IMR-90 (cell line): Measurements from ENCODE around the gene UPF1. TPM values are rescaled to one million over a fixed set of nuclear protein-coding genes. Genes with fewer than 3 reads are reported as not detected.

Source experiments
- ATAC-seq: fragments of 200-7000 bp; cut with Tn5 transposase; 2 replicates; pipeline ENCODE4 v1.9.1; 2020; ENCODE audit warnings: low read depth, mild to moderate bottlenecking, moderate library complexity
- BruUV-seq: library from RNA; stranded (reverse); fragments of 400-500 nt; replicated peaks from 2 replicates; lab custom pipeline; 2021; lab: Mats Ljungman, UMichigan
- CTCF ChIA-PET: fragments of 300-600 bp; formaldehyde crosslinking; extraction: SDS; loops from one replicate; lab custom pipeline; 2021; ENCODE audit warnings: antibody characterized with exemption; lab: Yijun Ruan, JAX
- POLR2A ChIA-PET: fragments of 300-600 bp; sonication (Branson Sonifier 250); formaldehyde crosslinking; loops from one replicate; lab custom pipeline; 2022; ENCODE audit warnings: antibody characterized with exemption; ENCODE audit not compliant: unreplicated experiment; lab: Charles Lee
- DNase-seq: peaks from one replicate; pipeline ENCODE4 v3.0.0; 2013
- H2AFZ ChIP-seq: replicated peaks from 2 replicates; pipeline ENCODE3; 2013; ENCODE audit warnings: low read length, mild to moderate bottlenecking; ENCODE audit not compliant: poor library complexity
- H2AK5ac ChIP-seq: 2 replicates; pipeline ENCODE4 v1.6.1; 2013; ENCODE audit warnings: low read depth, low read length, inconsistent platforms
- H2AK9ac ChIP-seq: replicated peaks from 2 replicates; pipeline ENCODE3; 2013; ENCODE audit warnings: mild to moderate bottlenecking, low read depth, low read length, moderate library complexity; ENCODE audit not compliant: poor library complexity
- H2BK120ac ChIP-seq: 2 replicates; pipeline ENCODE4 v1.6.1; 2013; ENCODE audit warnings: low read depth, low read length, inconsistent platforms
- H2BK15ac ChIP-seq: 3 replicates; pipeline ENCODE4 v1.6.1; 2013; ENCODE audit warnings: low read depth, low read length, inconsistent platforms
- H2BK20ac ChIP-seq: 2 replicates; pipeline ENCODE4 v1.6.1; 2013; ENCODE audit warnings: low read depth, mild to moderate bottlenecking, inconsistent platforms, low read length, moderate library complexity
- H2BK5ac ChIP-seq: 2 replicates; pipeline ENCODE4 v1.6.1; 2013; ENCODE audit warnings: mild to moderate bottlenecking, low read depth, low read length, inconsistent platforms; ENCODE audit not compliant: poor library complexity, severe bottlenecking
- H3K14ac ChIP-seq: replicated peaks from 2 replicates; pipeline ENCODE4 v1.6.1; 2013; ENCODE audit warnings: low read depth, low read length, inconsistent platforms
- H3K18ac ChIP-seq: 2 replicates; pipeline ENCODE4 v1.6.1; 2013; ENCODE audit warnings: low read depth, low read length, control low read depth
- H3K23ac ChIP-seq: 2 replicates; pipeline ENCODE4 v1.6.1; 2013; ENCODE audit warnings: low read depth, low read length, inconsistent platforms
- H3K27ac ChIP-seq: 2 replicates; pipeline ENCODE4 v1.5.1; 2013; ENCODE audit warnings: mild to moderate bottlenecking, control low read depth, low read length; ENCODE audit not compliant: insufficient read depth
- H3K27me3 ChIP-seq: 2 replicates; pipeline ENCODE4 v1.6.1; 2013; ENCODE audit warnings: low read length; ENCODE audit not compliant: control insufficient read depth, insufficient read depth
- H3K36me3 ChIP-seq: 2 replicates; pipeline ENCODE4 v1.6.1; 2013; ENCODE audit warnings: low read length, mixed read lengths; ENCODE audit not compliant: control insufficient read depth, insufficient read depth
- H3K4ac ChIP-seq: 2 replicates; pipeline ENCODE4 v1.6.1; 2013; ENCODE audit warnings: low read depth, low read length, inconsistent platforms
- H3K4me1 ChIP-seq: 2 replicates; pipeline ENCODE4 v1.6.1; 2013; ENCODE audit warnings: low read length, mixed read lengths; ENCODE audit not compliant: control insufficient read depth, insufficient read depth
- H3K4me2 ChIP-seq: 2 replicates; pipeline ENCODE4 v1.6.1; 2013; ENCODE audit warnings: low read depth, mild to moderate bottlenecking, control low read depth, low read length, moderate library complexity
- H3K4me3 ChIP-seq: 2 replicates; pipeline ENCODE4 v1.5.1; 2013; ENCODE audit warnings: low read depth, mild to moderate bottlenecking, control low read depth, low read length, moderate library complexity; ENCODE audit not compliant: insufficient read depth
- H3K56ac ChIP-seq: 2 replicates; pipeline ENCODE4 v1.6.1; 2013; ENCODE audit warnings: low read length, inconsistent platforms; ENCODE audit not compliant: insufficient read depth; ENCODE audit errors: extremely low read depth
- H3K79me1 ChIP-seq, 2 experiments: 2 replicates each; pipeline ENCODE4 v1.6.1; 2013; ENCODE audit warnings: low read length in 2 of 2, inconsistent platforms in 1 of 2, low read depth in 1 of 2
- H3K9ac ChIP-seq: 2 replicates; pipeline ENCODE4 v1.6.1; 2013; ENCODE audit warnings: low read depth, low read length, control low read depth
- H3K9me1 ChIP-seq: 2 replicates; pipeline ENCODE4 v1.6.1; 2013; ENCODE audit warnings: low read length, inconsistent platforms; ENCODE audit not compliant: insufficient read depth
- H3K9me3 ChIP-seq: 2 replicates; pipeline ENCODE4 v1.6.1; 2013; ENCODE audit warnings: low read length; ENCODE audit not compliant: control insufficient read depth, insufficient read depth
- H4K20me1 ChIP-seq: 2 replicates; pipeline ENCODE4 v1.6.1; 2013; ENCODE audit warnings: low read length, inconsistent platforms; ENCODE audit not compliant: insufficient read depth
- H4K5ac ChIP-seq: 2 replicates; pipeline ENCODE4 v1.6.1; 2013; ENCODE audit warnings: mild to moderate bottlenecking, low read depth, low read length, control low read depth
- H4K8ac ChIP-seq, 2 experiments: 2 replicates each; pipeline ENCODE4 v1.6.1; 2013; ENCODE audit warnings: low read depth in 2 of 2, low read length in 2 of 2, control low read depth in 1 of 2, inconsistent platforms in 1 of 2
- H4K91ac ChIP-seq: 2 replicates; pipeline ENCODE4 v1.6.1; 2013; ENCODE audit warnings: low read depth, low read length, inconsistent platforms; ENCODE audit not compliant: insufficient read depth
- BHLHE40 ChIP-seq: fragments of 150-350 bp; IDR thresholded peaks from 2 replicates; pipeline ENCODE4 v1.6.1; 2016; ENCODE audit warnings: mild to moderate bottlenecking, low read depth, low read length
- CEBPB ChIP-seq: IDR thresholded peaks from 2 replicates; pipeline ENCODE4 v1.6.1; 2012; ENCODE audit warnings: low read depth, low read length, improper control_type of control experiment
- CHD1 ChIP-seq: IDR thresholded peaks from 2 replicates; pipeline ENCODE4 v1.6.1; 2012; ENCODE audit warnings: low read depth, low read length, improper control_type of control experiment
- ELK1 ChIP-seq: fragments of 150-350 bp; IDR thresholded peaks from 2 replicates; pipeline ENCODE4 v1.6.1; 2016; ENCODE audit warnings: low read depth, mild to moderate bottlenecking, low read length, moderate library complexity, borderline replicate concordance
- FOS ChIP-seq: fragments of 150-350 bp; IDR thresholded peaks from 2 replicates; pipeline ENCODE4 v1.6.1; 2016; ENCODE audit warnings: low read depth, low read length
- MAFK ChIP-seq: IDR thresholded peaks from 2 replicates; pipeline ENCODE4 v1.6.1; 2012; ENCODE audit warnings: low read depth, low read length, improper control_type of control experiment
- MAZ ChIP-seq: IDR thresholded peaks from 2 replicates; pipeline ENCODE4 v1.6.1; 2012; ENCODE audit warnings: low read depth, mild to moderate bottlenecking, low read length, improper control_type of control experiment, moderate library complexity, borderline replicate concordance
- MXI1 ChIP-seq: IDR thresholded peaks from 2 replicates; pipeline ENCODE4 v1.6.1; 2012; ENCODE audit warnings: low read depth, mild to moderate bottlenecking, low read length, moderate library complexity, borderline replicate concordance
- NFE2L2 ChIP-seq: fragments of 150-350 bp; IDR thresholded peaks from 2 replicates; pipeline ENCODE4 v1.6.1; 2016; ENCODE audit warnings: low read depth, mild to moderate bottlenecking, low read length
- POLR2A ChIP-seq: IDR thresholded peaks from 2 replicates; pipeline ENCODE4 v1.6.1; 2012; ENCODE audit warnings: mild to moderate bottlenecking, low read depth, low read length
- RAD21 ChIP-seq: IDR thresholded peaks from 2 replicates; pipeline ENCODE4 v1.6.1; 2012; ENCODE audit warnings: low read length, improper control_type of control experiment
- RCOR1 ChIP-seq: IDR thresholded peaks from 2 replicates; pipeline ENCODE4 v1.6.1; 2012; ENCODE audit warnings: mild to moderate bottlenecking, low read length, improper control_type of control experiment; ENCODE audit not compliant: insufficient replicate concordance
- RFX5 ChIP-seq: IDR thresholded peaks from 2 replicates; pipeline ENCODE4 v1.8.0; 2012; ENCODE audit warnings: low read depth, mild to moderate bottlenecking, low read length, moderate library complexity
- SMC3 ChIP-seq: fragments of 150-350 bp; IDR thresholded peaks from 2 replicates; pipeline ENCODE4 v1.6.1; 2016; ENCODE audit warnings: low read depth, mild to moderate bottlenecking, antibody characterized with exemption, low read length, moderate library complexity
- USF2 ChIP-seq: fragments of 150-350 bp; IDR thresholded peaks from 2 replicates; pipeline ENCODE4 v1.6.1; 2017; ENCODE audit warnings: mild to moderate bottlenecking, antibody characterized with exemption, low read length, low read depth
- WGBS, 2 experiments: methylation state at CpG; one replicate each; pipeline versions ENCODE4 v1.1.5 to v1.1.7; 2013; ENCODE audit warnings: missing lambda C conversion rate in 2 of 2; ENCODE audit not compliant: insufficient read length in 1 of 2; ENCODE audit errors: extremely low coverage in 2 of 2; 5-methylcytosine and 5-hydroxymethylcytosine counted together
- dilution Hi-C: fragments of 300-500 bp; cut with HindIII; formaldehyde crosslinking; loops from one replicate; pipeline ENCODE4 v1.14.3; 2018; ENCODE audit warnings: low sequenced_read_pairs; ENCODE audit not compliant: unreplicated experiment
- in situ Hi-C: fragments of 300-500 bp; cut with MboI; formaldehyde crosslinking; loops from 3 replicates; pipeline ENCODE4 v1.14.3; 2019; ENCODE audit warnings: low sequenced_read_pairs, inconsistent platforms, mixed read lengths
- intact Hi-C: fragments of 100-400 bp; cut with micrococcal nuclease; formaldehyde crosslinking; loops from 2 replicates; pipeline ENCODE4 v1.10.0; 2022
- polyA plus RNA-seq, 3 experiments: library from polyadenylated mRNA; depleted of rRNA; stranded (reverse); fragments of >200 nt; gene quantifications; 2 replicates each; pipeline ENCODE4 v1.2.3, GENCODE V29; 2012; ENCODE audit warnings: low replicate concordance in 1 of 3
- total RNA-seq: library from RNA; depleted of rRNA; stranded (reverse); fragments of >200 nt; gene quantifications from 2 replicates; pipeline ENCODE4 v1.2.3, GENCODE V29; 2012

The UPF1 gene
- total and polyA plus RNA-seq, 2 of the 4 experiments (the other 2 are of a cell fraction): 31.2 to 50.3 TPM

DNA sequence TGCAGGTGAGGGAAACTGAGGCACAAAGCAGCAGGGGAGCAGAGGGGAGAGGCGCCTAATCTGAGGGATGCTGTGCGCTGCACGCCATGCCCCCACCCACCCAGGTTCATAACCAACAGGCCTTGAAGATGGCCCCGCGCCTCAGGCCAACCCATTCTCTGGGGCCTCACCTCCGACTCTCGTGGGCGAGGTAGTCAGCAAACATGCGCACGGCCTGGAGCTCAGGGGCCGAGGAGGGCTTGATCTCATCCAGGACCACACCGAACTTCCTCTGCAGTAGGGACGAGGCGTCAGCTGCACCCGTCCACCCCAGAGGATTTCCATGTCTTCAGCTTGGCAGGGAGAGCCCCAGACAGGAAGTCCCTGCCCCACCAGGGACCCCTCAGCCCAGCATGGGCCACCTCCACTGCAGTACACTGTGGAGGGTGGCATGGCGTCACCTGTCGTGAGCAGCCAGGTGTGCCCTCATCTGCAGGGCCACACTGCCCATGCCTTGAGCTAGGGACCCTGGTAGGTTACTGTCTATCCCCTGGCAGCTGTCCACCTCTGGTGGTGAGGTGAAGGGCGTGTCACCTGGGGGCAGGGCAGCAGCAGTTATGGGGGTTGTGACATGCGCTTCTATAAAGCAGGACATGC lies 79.2 kb downstream of the UPF1 start:
- ChIA-PET POLR2A (no interaction called here), CTCF (no interaction called here)
- Histone ChIP-seq H3K79me1 (peaks cover 23 to 60% of the 10 kb centered on the region in 2 experiments), H4K8ac (no peak overlapping the region), H2AFZ (no peak overlapping the region), H3K9me3 (no peaks in the 10 kb centered on the region), H2BK5ac (no peak overlapping the region), H3K27me3 (no peaks in the 10 kb centered on the region), H2BK20ac (no peak overlapping the region), H3K36me3 (peaks cover 66% of the 10 kb centered on the region), H2AK5ac (no peak overlapping the region), H4K5ac (no peak overlapping the region), H2BK15ac (no peak overlapping the region), H4K20me1 (peaks cover 46% of the 10 kb centered on the region), H3K4me1 (no peaks in the 10 kb centered on the region), H3K27ac (no peak overlapping the region), H3K9ac (no peak overlapping the region), H4K91ac (no peak overlapping the region), H3K4me3 (no peak overlapping the region), H2BK120ac (no peak overlapping the region), H3K4ac (no peak overlapping the region), H3K56ac (no peak overlapping the region), H3K4me2 (no peak overlapping the region), H3K14ac (no peak overlapping the region), H2AK9ac (no peak overlapping the region), H3K9me1 (no peaks in the 10 kb centered on the region; the same call in 1 of the 2 replicates), H3K23ac (no peak overlapping the region), H3K18ac (no peak overlapping the region)
- no peak for ATAC-seq
- dilution Hi-C loops (no loop called here), in situ Hi-C loops (no loop called here), intact Hi-C loops (no loop called here)
- BruUV-seq: no TSS peak
- 94% methylated on average over 13 of the region's 19 CpGs; no CpG with 5 or more reads in 1 of the 2 experiments for WGBS, 2 experiments
- DNase-seq: no peak
- TF ChIP-seq NFE2L2: no peak
- TF ChIP-seq CHD1: no peak
- no peak for TF ChIP-seq MAZ
- no peak for TF ChIP-seq USF2
- no peak for TF ChIP-seq BHLHE40
- no peak for TF ChIP-seq RAD21
- TF ChIP-seq MXI1: no peak
- TF ChIP-seq RFX5: no peak
- TF ChIP-seq CEBPB: no peak
- TF ChIP-seq POLR2A: no peak
- TF ChIP-seq SMC3: no peak
- TF ChIP-seq MAFK: no peak
- no peak for TF ChIP-seq FOS
- no peak for TF ChIP-seq ELK1
- no peak for TF ChIP-seq RCOR1
